ENCODE measurements around the gene BTBD7.
"Not testable (repeated sequence)": the region's sequence is repeated elsewhere in the genome, so short reads cannot be mapped to it uniquely, and the experiment has no call there.

BTBD7 gene, protein sequence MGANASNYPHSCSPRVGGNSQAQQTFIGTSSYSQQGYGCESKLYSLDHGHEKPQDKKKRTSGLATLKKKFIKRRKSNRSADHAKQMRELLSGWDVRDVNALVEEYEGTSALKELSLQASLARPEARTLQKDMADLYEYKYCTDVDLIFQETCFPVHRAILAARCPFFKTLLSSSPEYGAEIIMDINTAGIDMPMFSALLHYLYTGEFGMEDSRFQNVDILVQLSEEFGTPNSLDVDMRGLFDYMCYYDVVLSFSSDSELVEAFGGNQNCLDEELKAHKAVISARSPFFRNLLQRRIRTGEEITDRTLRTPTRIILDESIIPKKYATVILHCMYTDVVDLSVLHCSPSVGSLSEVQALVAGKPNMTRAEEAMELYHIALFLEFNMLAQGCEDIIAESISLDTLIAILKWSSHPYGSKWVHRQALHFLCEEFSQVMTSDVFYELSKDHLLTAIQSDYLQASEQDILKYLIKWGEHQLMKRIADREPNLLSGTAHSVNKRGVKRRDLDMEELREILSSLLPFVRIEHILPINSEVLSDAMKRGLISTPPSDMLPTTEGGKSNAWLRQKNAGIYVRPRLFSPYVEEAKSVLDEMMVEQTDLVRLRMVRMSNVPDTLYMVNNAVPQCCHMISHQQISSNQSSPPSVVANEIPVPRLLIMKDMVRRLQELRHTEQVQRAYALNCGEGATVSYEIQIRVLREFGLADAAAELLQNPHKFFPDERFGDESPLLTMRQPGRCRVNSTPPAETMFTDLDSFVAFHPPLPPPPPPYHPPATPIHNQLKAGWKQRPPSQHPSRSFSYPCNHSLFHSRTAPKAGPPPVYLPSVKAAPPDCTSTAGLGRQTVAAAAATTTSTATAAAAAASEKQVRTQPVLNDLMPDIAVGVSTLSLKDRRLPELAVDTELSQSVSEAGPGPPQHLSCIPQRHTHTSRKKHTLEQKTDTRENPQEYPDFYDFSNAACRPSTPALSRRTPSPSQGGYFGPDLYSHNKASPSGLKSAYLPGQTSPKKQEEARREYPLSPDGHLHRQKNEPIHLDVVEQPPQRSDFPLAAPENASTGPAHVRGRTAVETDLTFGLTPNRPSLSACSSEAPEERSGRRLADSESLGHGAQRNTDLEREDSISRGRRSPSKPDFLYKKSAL

GRCh38 chr14:93332853-93333630 is at the start of gene BTBD7:
TSS of gene BTBD7 (minus strand) at chr14:93333036. CDS start at chr14:93296051, 36,985 bp downstream.
- in situ Hi-C loops (cut with MboI; ENCODE audit: low sequenced_read_pairs), result no loop called here

- in situ Hi-C loops (cut with MboI; ENCODE audit: low sequenced_read_pairs), result no loop called here
Measured at GRCh38 chr14:93381644-93382043, 48.8 kb upstream of the BTBD7 start.

DNA sequence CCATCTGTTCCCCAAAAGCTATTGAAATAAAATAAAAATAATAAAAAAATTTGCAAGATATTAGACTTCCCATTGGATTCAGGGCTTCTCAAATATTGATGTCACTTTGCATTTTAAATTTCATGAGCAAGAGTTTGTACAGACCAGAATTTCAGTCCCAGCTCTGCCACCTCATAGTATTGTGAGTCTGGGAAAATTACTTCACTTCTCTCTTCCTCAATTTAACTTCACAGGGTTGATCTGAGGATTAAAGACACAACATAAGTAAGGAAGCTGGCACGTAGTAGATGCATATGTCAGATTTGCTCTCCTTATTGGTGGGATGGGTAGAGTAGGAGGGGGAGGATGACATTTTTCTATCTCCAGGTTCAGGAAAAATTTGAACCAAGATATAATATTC is 47.0 kb upstream of the BTBD7 start:
- in situ Hi-C loops (cut with MboI; ENCODE audit: low sequenced_read_pairs), result no loop called here

DNA sequence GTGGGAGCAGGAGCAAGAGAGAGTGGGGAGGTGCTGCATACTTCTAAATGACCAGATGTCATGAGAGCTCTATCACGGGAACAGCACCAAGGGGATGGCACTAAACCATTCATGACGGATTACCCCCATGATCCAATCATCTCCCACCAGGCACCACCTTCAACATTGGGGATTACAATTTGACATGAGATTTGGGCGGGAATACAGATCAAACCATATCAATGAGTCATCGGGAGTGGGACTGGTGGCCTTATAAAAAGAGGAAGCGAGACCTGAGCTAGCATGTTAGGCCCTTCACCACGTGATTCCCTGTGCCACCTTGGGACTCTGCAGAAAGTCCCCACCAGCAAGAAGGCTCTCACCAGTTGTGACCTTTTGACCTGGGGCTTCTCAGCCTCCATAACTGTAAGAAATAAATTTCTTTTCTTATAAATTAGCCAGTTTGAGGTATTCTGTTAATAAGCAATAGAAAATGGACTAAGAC is 42.9 kb upstream of the BTBD7 start:
- in situ Hi-C loops (cut with MboI; ENCODE audit: low sequenced_read_pairs), result no loop called here

DNA sequence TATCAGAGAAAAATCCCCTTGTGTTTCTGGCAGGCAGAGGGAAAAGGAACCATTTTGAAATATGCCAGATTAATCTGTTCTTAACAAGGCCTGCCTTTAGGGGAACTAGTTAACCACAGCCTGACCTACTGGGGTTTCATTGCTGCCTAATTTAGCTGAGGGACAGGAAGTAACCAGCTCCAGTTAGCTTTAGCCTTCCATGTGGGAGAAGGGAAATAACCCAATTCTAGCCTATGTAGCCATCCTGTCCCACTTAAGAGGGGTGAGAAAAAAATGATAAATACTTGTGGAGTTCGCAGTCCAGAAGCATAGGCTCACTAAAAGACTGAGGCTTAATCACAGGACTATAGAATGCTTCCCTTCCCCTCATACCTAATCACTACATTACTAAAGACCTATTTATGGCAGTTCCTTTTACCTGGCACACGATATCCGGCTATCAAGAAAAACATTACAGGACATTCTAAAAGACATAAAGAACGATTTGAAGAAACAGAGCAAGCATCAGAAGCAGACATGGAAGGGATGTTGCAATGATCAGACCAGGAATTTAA is 37.0 kb upstream of the BTBD7 start:
- in situ Hi-C loops (cut with MboI; ENCODE audit: low sequenced_read_pairs), result no loop called here

DNA sequence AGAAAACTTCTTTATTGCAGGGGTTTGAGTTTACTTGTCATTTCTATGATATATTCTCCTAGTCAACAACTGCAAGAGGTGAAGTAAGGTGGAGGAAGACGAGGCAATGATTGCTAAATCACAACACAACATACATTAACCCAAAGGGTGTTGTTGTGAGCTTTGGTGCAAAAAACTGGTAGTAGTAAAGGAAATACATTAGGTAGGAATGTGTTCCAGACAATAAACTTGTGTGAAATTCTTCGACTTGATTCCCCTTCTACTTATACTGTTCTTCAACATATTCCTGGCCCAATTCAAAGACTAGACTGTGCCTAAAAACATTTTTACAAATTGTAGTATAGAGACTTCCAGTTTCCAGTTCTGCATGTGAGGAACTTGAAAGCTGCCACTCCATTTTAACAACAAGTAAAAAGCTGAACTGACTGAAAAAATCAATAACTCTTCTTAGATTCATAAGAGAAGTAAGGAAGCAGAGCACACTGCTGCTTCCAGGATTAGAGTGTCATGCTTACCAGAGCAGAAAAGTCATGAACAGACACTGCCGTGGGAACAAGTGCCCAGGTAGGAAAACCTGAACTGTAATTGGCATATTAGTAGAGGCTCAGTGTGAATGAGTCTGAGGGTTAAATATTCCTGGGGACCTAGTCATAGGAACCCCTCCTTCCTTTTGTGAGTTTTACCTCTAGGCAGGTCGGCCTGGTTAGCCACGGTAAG is 36.3 kb upstream of the BTBD7 start:
- in situ Hi-C loops (cut with MboI; ENCODE audit: low sequenced_read_pairs), result no loop called here

DNA sequence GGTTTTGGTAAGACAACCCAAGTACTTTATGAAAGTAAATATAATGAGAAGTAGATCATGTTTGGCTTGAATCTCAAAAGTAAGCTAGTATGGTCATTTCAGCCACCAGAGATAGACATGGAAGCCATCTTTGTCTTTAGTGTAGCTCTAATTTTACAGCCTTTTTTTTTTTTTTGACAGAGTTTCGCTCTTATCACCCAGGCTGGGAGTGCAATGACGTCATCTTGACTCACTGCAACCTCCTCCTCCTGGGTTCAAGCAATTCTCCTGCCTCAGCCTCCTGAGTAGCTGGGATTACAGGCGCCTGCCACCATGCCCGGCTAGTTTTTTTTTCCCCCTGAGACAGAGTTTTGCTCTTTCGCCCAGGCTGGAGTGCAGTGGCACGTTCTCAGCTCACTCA is 22.0 kb upstream of the BTBD7 start:
- in situ Hi-C loops (cut with MboI; ENCODE audit: low sequenced_read_pairs), result not testable (repeated sequence)

- in situ Hi-C loops (cut with MboI; ENCODE audit: low sequenced_read_pairs), result no loop called here
Measured at GRCh38 chr14:93348292-93348691, 15.5 kb upstream of the BTBD7 start.

DNA sequence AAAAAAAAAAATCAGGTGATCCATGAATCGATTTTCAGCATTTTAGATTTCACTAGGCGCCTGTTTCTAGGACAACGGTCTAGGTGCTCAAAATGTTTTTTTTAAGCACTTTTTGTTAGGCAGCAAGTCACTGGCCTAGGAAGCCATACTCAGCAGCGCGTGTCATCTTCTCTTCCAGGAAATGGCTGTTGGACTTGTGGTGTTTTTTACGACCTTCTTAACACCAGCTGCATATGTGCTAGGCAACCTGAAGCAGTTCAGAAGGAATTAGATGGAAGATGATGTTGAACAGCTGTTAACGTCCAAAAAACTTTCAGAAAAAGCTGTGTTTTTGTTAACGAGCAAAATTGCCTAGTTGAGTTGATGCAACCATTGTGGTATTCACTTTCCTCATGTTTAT is 15.0 kb upstream of the BTBD7 start:
- in situ Hi-C loops (cut with MboI; ENCODE audit: low sequenced_read_pairs), result no loop called here

DNA sequence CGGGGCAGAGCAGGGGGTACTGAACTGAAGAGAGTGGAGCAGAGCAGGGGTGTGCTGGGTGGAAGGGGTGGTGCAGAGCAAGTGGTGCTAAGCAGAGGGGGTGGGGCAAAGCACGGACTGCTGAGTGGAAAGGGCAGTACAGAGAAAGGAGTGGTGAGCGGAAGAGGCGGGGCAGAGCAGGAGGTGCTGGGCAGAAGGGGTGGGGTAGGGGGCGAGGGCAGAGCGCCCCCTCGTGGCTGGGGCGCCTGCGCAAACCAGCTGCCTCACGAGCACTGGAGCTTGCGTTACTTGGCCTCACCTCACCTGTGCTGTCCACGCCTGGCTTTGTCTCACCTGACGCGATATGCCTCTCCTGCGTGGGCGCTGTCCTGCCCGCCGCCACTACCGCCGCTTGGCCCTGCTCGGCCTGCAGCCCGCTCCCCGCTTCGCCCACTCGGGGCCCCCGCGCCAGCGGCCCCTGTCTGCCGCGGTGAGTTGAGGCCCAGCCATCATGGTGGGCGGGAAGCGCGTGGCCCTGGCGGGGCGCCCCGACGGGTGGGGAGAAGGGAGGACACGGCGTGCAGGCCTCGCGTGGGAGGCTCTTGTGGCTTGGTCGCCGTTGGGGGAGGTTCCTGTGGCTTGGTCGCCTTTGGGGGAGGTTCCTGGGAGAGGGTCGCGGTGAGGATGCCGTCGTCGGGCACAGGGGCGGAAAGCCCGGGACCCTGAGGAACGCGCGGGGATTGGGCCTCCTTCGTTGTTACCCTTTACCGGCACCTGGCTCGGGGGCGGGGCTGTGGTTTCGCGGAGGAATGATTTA is 14.3 kb upstream of the BTBD7 start, which contains the start of gene COX8C:
COX8C (plus strand) TSS at position 257 of the 796 bp plus-strand sequence; CDS start at position 344, 87 bp downstream.
- in situ Hi-C loops (cut with MboI; ENCODE audit: low sequenced_read_pairs), result no loop called here

- in situ Hi-C loops (cut with MboI; ENCODE audit: low sequenced_read_pairs), result no loop called here
Measured at GRCh38 chr14:93343797-93344196, 11.0 kb upstream of the BTBD7 start.

GRCh38 chr14:93343266-93343665 is 10.4 kb upstream of the BTBD7 start:
- in situ Hi-C loops (cut with MboI; ENCODE audit: low sequenced_read_pairs), result no loop called here

DNA sequence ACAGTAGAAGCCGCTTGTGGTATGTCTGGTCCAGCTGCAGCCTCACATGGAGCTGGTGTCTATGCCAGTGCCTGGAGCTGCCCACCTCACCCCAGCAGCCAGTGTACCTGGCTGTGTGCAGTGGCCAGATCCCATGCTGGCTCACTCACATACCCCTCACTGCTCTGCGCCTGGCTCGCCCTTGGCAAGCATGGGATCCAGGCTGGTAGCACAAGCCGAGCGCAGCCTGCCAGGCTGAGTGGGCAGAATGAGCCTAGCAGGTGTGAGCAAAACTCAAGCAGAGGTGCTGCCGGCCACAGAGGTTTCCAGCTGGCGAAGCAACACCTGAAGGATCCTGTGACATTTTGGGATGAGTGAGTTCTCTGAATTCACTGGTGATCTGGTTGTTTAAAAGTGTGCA is 5.0 kb upstream of the BTBD7 start:
- in situ Hi-C loops (cut with MboI; ENCODE audit: low sequenced_read_pairs), result no loop called here

DNA sequence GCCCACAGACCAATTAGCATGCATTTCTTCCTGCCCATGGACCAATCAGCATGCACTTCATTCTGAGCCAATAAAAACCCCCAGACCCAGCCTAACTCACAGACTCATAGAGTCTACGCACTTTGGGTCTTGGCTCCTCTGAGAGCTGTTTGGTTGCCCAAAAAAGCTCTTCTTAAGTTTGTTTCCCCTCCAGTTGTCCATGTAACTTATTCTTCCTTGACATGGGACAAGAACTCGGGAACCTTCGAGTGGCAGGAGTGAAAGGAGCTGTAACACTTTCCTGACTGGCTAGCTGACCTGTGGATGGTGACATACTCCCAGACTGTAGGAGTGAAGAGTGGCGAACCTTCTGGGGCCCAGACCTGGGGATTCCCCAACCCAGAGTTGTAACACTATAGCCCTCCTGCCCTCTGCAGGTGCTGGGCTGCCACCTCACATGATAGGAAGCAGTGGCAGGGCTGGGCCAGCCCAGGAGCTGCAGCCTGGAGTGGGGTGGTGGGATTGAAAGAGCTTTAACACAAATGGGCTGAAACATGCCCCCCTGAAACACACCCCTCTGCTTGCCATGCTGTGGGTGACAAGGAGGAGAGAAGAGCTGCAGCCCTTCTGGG is 4.4 kb upstream of the BTBD7 start:
- in situ Hi-C loops (cut with MboI; ENCODE audit: low sequenced_read_pairs), result no loop called here

DNA sequence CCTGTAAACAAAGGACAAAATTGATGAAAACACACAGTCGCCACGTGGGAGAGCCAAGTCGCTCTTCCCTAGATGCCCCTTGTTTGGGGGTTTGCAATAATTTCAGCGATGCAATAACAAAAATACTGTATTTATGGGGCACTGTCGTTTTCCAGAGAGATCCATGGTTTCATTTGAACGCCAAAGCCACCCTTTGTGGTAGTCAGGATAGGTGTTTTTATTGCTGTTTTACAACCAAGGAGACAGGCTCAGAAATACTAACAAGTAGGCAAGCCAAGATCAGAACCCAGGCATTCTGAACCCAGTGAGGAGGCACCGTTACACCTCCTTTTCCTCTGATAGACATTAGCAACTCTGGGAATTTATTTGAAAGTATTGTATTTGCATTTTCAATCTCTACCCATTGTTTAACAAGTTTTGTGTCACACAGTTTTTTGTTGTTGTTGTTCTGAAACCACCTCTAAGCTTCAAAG is 831 bp upstream of the BTBD7 start:
- in situ Hi-C loops (cut with MboI; ENCODE audit: low sequenced_read_pairs), result no loop called here

DNA sequence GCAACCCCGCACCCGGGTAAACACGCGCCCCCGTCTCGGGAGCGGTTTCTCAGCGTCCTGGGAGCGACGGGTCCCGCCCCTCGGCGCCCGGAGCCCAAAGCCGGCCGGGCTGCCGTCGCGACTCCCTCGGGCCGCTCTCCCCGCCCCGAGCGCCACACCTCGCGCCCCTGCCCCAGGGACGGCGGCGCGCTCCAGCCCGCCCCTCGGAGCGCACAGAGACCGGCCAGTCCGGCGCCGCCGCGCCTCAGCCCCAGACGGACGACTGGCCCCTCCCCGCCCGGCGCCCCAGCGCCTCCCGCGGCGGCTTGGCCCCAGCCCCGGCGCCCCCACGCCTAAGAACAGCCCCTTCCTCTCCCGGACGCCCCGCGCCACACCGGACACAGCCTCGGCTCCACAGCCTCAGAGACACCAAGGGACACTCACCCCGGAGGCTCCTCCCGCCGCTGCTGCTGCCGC is 411 bp downstream of the BTBD7 start:
- in situ Hi-C loops (cut with MboI; ENCODE audit: low sequenced_read_pairs), result no loop called here

GRCh38 chr14:93331728-93332396 is 974 bp downstream of the BTBD7 start:
- in situ Hi-C loops (cut with MboI; ENCODE audit: low sequenced_read_pairs), result no loop called here

All from HL-60/S4 (cell line).